Neuronal stem cell (in vitro differentiated cells): ENCODE results near the gene SNAPC1.

Source experiments
- DNase-seq: peaks from one replicate; pipeline ENCODE4 v3.0.0-alpha.2; 2013; ENCODE audit warnings: low spot score
- H2AFZ ChIP-seq: one replicate; pipeline ENCODE4 v1.6.1; 2013; ENCODE audit warnings: mild to moderate bottlenecking, low read length, inconsistent platforms
- H2AK5ac ChIP-seq: 2 replicates; pipeline ENCODE4 v1.6.1; 2013; ENCODE audit warnings: low read depth, mild to moderate bottlenecking, inconsistent platforms, low read length, moderate library complexity, mixed read lengths
- H2BK120ac ChIP-seq: 2 replicates; pipeline ENCODE4 v1.6.1; 2013; ENCODE audit warnings: low read depth, mild to moderate bottlenecking, inconsistent platforms, low read length, moderate library complexity, mixed read lengths
- H2BK12ac ChIP-seq: one replicate; pipeline ENCODE4 v1.6.1; 2013; ENCODE audit warnings: low read length, inconsistent platforms
- H2BK15ac ChIP-seq: 2 replicates; pipeline ENCODE4 v1.6.1; 2013; ENCODE audit warnings: mild to moderate bottlenecking, low read length, inconsistent platforms, mixed read lengths
- H2BK5ac ChIP-seq: one replicate; pipeline ENCODE4 v1.6.1; 2013; ENCODE audit warnings: inconsistent platforms, mild to moderate bottlenecking, low read length, moderate library complexity
- H3K14ac ChIP-seq: one replicate; pipeline ENCODE4 v1.6.1; 2013; ENCODE audit warnings: low read length, inconsistent platforms
- H3K18ac ChIP-seq: 2 replicates; pipeline ENCODE4 v1.6.1; 2013; ENCODE audit warnings: low read length, inconsistent platforms
- H3K23ac ChIP-seq: 2 replicates; pipeline ENCODE4 v1.6.1; 2013; ENCODE audit warnings: low read depth, mild to moderate bottlenecking, mixed read lengths, low read length, inconsistent platforms; ENCODE audit not compliant: poor library complexity
- H3K27ac ChIP-seq: replicated peaks from 3 replicates; pipeline ENCODE4 v1.5.1; 2013; ENCODE audit warnings: low read length, inconsistent platforms
- H3K27me3 ChIP-seq, 3 experiments: 2 replicates each; pipeline ENCODE4 v1.6.1; 2013; ENCODE audit warnings: low read length in 3 of 3, mild to moderate bottlenecking in 2 of 3, inconsistent platforms in 1 of 3, low read depth in 1 of 3, mixed read lengths in 1 of 3, moderate library complexity in 1 of 3; ENCODE audit not compliant: control insufficient read depth in 3 of 3, insufficient read depth in 3 of 3
- H3K36me3 ChIP-seq, 2 donors: replicated peaks in 1 of 2; 2 replicates each; pipeline ENCODE4 v1.6.1; 2013; ENCODE audit warnings: low read length in 2 of 2; ENCODE audit not compliant: control insufficient read depth in 2 of 2, insufficient read depth in 2 of 2
- H3K4ac ChIP-seq: 2 replicates; pipeline ENCODE4 v1.6.1; 2013; ENCODE audit warnings: inconsistent platforms, mild to moderate bottlenecking, low read length, moderate library complexity
- H3K4me1 ChIP-seq, 2 donors: 1 replicate in 1 of 2; 2 replicates in 1 of 2; pipeline ENCODE4 v1.6.1; 2013; ENCODE audit warnings: low read length in 2 of 2, low read depth in 1 of 2; ENCODE audit not compliant: control insufficient read depth in 2 of 2, insufficient read depth in 1 of 2
- H3K4me2 ChIP-seq: one replicate; pipeline ENCODE4 v1.6.1; 2013; ENCODE audit warnings: mild to moderate bottlenecking, low read length, inconsistent platforms; ENCODE audit not compliant: insufficient read depth, poor library complexity, severe bottlenecking
- H3K4me3 ChIP-seq, 2 donors: 2 replicates each; pipeline ENCODE4 v1.5.1; 2013; ENCODE audit warnings: low read length in 2 of 2, mild to moderate bottlenecking in 2 of 2, inconsistent platforms in 1 of 2, moderate library complexity in 1 of 2
- H3K79me1 ChIP-seq: one replicate; pipeline ENCODE4 v1.6.1; 2013; ENCODE audit warnings: low read depth, mild to moderate bottlenecking, inconsistent platforms, low read length, moderate library complexity
- H3K9ac ChIP-seq: one replicate; pipeline ENCODE4 v1.6.1; 2013; ENCODE audit warnings: mild to moderate bottlenecking, low read depth, low read length, inconsistent platforms; ENCODE audit not compliant: poor library complexity
- H3K9me3 ChIP-seq, 2 donors: replicated peaks in 1 of 2; 2 replicates each; pipeline versions ENCODE3 to v1.6.1; 2013; ENCODE audit warnings: low read length in 2 of 2, mild to moderate bottlenecking in 2 of 2, inconsistent platforms in 1 of 2, low read depth in 1 of 2, mixed read lengths in 1 of 2, moderate library complexity in 1 of 2; ENCODE audit not compliant: control insufficient read depth in 2 of 2, insufficient read depth in 1 of 2
- H4K8ac ChIP-seq: one replicate; pipeline ENCODE4 v1.6.1; 2013; ENCODE audit warnings: low read depth, mild to moderate bottlenecking, inconsistent platforms, low read length, moderate library complexity
- H4K91ac ChIP-seq: one replicate; pipeline ENCODE4 v1.6.1; 2013; ENCODE audit warnings: low read length, low read depth, mild to moderate bottlenecking, inconsistent platforms; ENCODE audit not compliant: poor library complexity
- WGBS, 2 donors: extraction: QIAGEN DNeasy Blood & Tissue Kit; methylation state at CpG; one replicate each; pipeline ENCODE4 v1.1.7; 2013; ENCODE audit warnings: missing lambda C conversion rate in 2 of 2, mixed read lengths in 1 of 2; ENCODE audit not compliant: insufficient read length in 2 of 2, insufficient replicate concordance in 1 of 2; ENCODE audit errors: extremely low coverage in 2 of 2; 5-methylcytosine and 5-hydroxymethylcytosine counted together

Gene SNAPC1

GRCh38 chr14:61759878-61760277 is 2.3 kb upstream of the SNAPC1 start:
- H3K27me3 ChIP-seq: no peaks in the 10 kb centered on the region
- no peak overlapping the region for H3K18ac ChIP-seq
- no peak overlapping the region for H2AFZ ChIP-seq
- peak overlapping the region; percentile 79 for H4K91ac ChIP-seq
- WGBS, 2 donors: no CpG with 5 or more reads among the region's 7 CpGs
- H2BK12ac ChIP-seq: no peak overlapping the region
- H3K4me2 ChIP-seq: no peak overlapping the region
- DNase-seq: no peak
- H3K79me1 ChIP-seq: no peaks in the 10 kb centered on the region
- no peak overlapping the region for H3K27ac ChIP-seq
- peaks cover 0 to 5% of the 10 kb centered on the region in 2 donors for H3K9me3 ChIP-seq
- H3K4ac ChIP-seq: no peak overlapping the region
- no peak overlapping the region for H3K9ac ChIP-seq
- no peak overlapping the region for H3K23ac ChIP-seq
- H3K14ac ChIP-seq: no peak overlapping the region
- H2BK15ac ChIP-seq: no peak overlapping the region
- no peak overlapping the region for H2BK5ac ChIP-seq
- H2BK120ac ChIP-seq: no peak overlapping the region
- no peak overlapping the region for H4K8ac ChIP-seq
- H3K4me3 ChIP-seq: no peak overlapping the region
- peaks cover 4 to 10% of the 10 kb centered on the region in 2 donors for H3K4me1 ChIP-seq
- H2AK5ac ChIP-seq: no peak overlapping the region
- no peaks in the 10 kb centered on the region for H3K36me3 ChIP-seq

GRCh38 chr14:61761557-61761956 is 663 bp upstream of the SNAPC1 start:
- no peak overlapping the region for H3K9ac ChIP-seq
- WGBS, 2 donors: no CpG with 5 or more reads among the region's 5 CpGs
- H3K14ac ChIP-seq: no peak overlapping the region
- H3K27me3 ChIP-seq: no peaks in the 10 kb centered on the region
- no peak for DNase-seq
- peak overlapping the region; percentile 83 for H2AFZ ChIP-seq
- H3K36me3 ChIP-seq: peaks cover 0 to 12% of the 10 kb centered on the region in 2 donors
- no peak overlapping the region for H3K23ac ChIP-seq
- H3K9me3 ChIP-seq: peaks cover 0 to 3% of the 10 kb centered on the region in 2 donors
- peaks cover 6 to 15% of the 10 kb centered on the region in 2 donors for H3K4me1 ChIP-seq
- no peak overlapping the region for H2AK5ac ChIP-seq
- H2BK15ac ChIP-seq: no peak overlapping the region
- no peak overlapping the region for H2BK120ac ChIP-seq
- peak overlapping the region; percentile 80 for H3K27ac ChIP-seq
- H3K18ac ChIP-seq: peak overlapping the region; percentile 7
- no peak overlapping the region for H3K4ac ChIP-seq
- no peak overlapping the region for H2BK12ac ChIP-seq
- H3K79me1 ChIP-seq: no peaks in the 10 kb centered on the region
- H4K8ac ChIP-seq: no peak overlapping the region
- no peak overlapping the region for H2BK5ac ChIP-seq
- H3K4me3 ChIP-seq: peak overlapping the region in 1 of 2 donors; percentile 86
- no peak overlapping the region for H4K91ac ChIP-seq
- peak overlapping the region; percentile 60 for H3K4me2 ChIP-seq

GRCh38 chr14:61764342-61765122 is 2.3 kb downstream of the SNAPC1 start:
- Histone ChIP-seq H3K4me3 (no peak overlapping the region), H3K27ac (no peak overlapping the region)

GRCh38 chr14:61765225-61765943 is 3.2 kb downstream of the SNAPC1 start:
- no peak overlapping the region for H3K18ac ChIP-seq
- H3K4me1 ChIP-seq: peaks cover 6 to 15% of the 10 kb centered on the region in 2 donors
- peaks cover 0 to 3% of the 10 kb centered on the region in 2 donors for H3K9me3 ChIP-seq
- no peak overlapping the region for H3K14ac ChIP-seq
- H2AFZ ChIP-seq: no peak overlapping the region
- H2BK120ac ChIP-seq: no peak overlapping the region
- H2BK5ac ChIP-seq: no peak overlapping the region
- no peak for DNase-seq
- H3K27me3 ChIP-seq: no peaks in the 10 kb centered on the region
- no peak overlapping the region for H3K4ac ChIP-seq
- no peak overlapping the region for H3K23ac ChIP-seq
- no peak overlapping the region for H2AK5ac ChIP-seq
- no peak overlapping the region for H2BK12ac ChIP-seq
- H3K4me2 ChIP-seq: no peak overlapping the region
- H4K8ac ChIP-seq: no peak overlapping the region
- H2BK15ac ChIP-seq: no peak overlapping the region
- H3K27ac ChIP-seq: no peak overlapping the region
- H3K4me3 ChIP-seq: no peak overlapping the region
- no peak overlapping the region for H4K91ac ChIP-seq
- no peak overlapping the region for H3K9ac ChIP-seq
- no peaks in the 10 kb centered on the region for H3K79me1 ChIP-seq
- H3K36me3 ChIP-seq: peaks cover 3 to 43% of the 10 kb centered on the region in 2 donors
- WGBS, 2 donors: no CpG with 5 or more reads among the region's 15 CpGs

More at GRCh38 chr14:61764342-61765122, 2.3 kb downstream of the SNAPC1 start:
- Histone ChIP-seq H3K4ac (no peak overlapping the region), H3K4me2 (no peak overlapping the region), H3K79me1 (no peaks in the 10 kb centered on the region), H2BK5ac (no peak overlapping the region), H2BK12ac (no peak overlapping the region), H2BK120ac (no peak overlapping the region), H3K18ac (no peak overlapping the region), H3K27me3 (no peaks in the 10 kb centered on the region), H3K4me1 (peaks cover 6 to 15% of the 10 kb centered on the region in 2 donors), H2AK5ac (no peak overlapping the region), H3K14ac (no peak overlapping the region), H3K9ac (no peak overlapping the region), H2AFZ (no peak overlapping the region), H2BK15ac (no peak overlapping the region), H3K36me3 (peaks cover 0 to 35% of the 10 kb centered on the region in 2 donors), H3K9me3 (peaks cover 0 to 3% of the 10 kb centered on the region in 2 donors), H3K23ac (no peak overlapping the region), H4K91ac (no peak overlapping the region), H4K8ac (no peak overlapping the region)
- no CpG with 5 or more reads among the region's 5 CpGs for WGBS, 2 donors
- no peak for DNase-seq
